H54 (cell line): ENCODE measurements around the gene BIRC6.
"Not testable (repeated sequence)": the region's sequence is repeated elsewhere in the genome, so short reads cannot be mapped to it uniquely, and the experiment has no call there.

ENCODE experiments used
- DNase-seq: peaks from one replicate; pipeline ENCODE4 v3.0.0; 2011; ENCODE audit warnings: low spot score, mixed read lengths; ENCODE audit not compliant: insufficient read length
- FAIRE-seq: peaks from 3 replicates; lab custom pipeline; 2011; peaks lifted over from hg19 to GRCh38; lab: Jason Lieb, UNC
- POLR2A ChIP-seq: IDR thresholded peaks from 2 replicates; pipeline ENCODE4 v1.6.1; 2011; ENCODE audit warnings: low read depth, mild to moderate bottlenecking, low read length

Gene BIRC6

DNA sequence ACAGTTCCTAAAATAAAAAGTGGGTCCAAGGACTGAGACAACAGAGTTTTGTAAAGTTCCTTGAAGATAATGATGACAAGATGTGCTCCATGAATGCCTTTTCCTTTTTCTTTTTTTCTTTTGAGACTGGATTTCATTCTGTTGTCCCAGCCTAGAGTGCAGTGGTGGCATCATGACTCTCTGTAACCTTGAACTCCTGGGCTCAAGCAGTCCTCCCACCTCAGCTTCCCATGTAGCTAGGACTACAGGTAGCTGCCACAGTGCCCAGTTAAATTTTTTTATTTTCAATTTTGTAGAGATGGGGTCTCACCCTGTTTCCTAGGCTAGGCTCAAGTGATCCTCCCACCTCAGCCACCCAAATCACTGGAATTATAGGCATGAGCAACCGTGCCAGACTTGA lies 254.9 kb downstream of the BIRC6 start:
- no peak for FAIRE-seq
- no peak for DNase-seq
- TF ChIP-seq POLR2A = no peak

DNA sequence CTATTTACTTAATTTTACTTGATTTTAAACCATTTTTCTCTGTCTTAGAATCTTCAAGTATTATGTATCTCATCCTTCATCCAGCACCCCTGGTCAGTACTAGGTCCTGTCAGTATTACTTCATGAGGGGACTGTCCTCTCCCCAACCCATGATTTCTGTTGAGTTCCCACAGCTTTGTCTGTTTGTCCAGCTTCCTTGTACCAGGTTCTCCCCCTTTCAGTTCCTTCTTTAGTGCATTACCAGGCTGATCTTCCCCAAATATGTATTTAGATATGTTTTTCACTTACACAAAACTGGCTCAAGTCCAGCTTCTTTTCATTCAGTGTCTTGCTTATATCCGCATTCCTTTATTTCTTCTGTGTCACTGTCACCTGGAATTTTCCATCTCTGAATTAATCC lies 257.3 kb downstream of the BIRC6 start:
- no peak for TF ChIP-seq POLR2A
- FAIRE-seq = no peak

DNA sequence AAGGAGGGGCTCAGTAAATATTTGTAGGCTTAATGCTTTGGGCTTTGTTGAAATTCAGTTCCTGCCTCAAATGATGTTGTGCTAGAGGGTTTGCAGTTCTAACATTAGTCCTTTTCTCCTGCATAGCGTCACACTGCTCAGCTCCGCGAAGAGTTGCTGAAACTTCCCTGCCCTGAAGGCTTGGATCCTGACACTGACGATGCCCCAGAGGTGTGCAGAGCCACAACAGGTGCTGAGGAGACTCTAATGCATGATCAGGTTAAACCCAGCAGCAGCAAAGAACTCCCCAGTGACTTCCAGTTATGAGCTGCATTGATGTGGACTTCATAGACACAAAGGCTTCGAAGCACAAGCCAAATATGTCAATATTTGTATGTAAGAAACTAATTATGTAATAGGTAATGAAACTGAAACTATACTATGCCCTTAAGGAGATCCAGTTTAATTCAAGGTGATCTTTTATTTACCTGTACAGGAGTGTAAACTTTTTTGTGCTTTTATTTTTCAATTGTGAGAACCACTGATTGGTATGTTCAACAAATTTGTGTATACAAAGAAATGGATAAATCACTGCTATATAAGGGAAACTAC lies 260.9 kb downstream of the BIRC6 start:
- FAIRE-seq (no peak), DNase-seq (no peak)
- no peak for TF ChIP-seq POLR2A

More for the DNA sequence above, 257.3 kb downstream of the BIRC6 start:
- DNase-seq = no peak

DNA sequence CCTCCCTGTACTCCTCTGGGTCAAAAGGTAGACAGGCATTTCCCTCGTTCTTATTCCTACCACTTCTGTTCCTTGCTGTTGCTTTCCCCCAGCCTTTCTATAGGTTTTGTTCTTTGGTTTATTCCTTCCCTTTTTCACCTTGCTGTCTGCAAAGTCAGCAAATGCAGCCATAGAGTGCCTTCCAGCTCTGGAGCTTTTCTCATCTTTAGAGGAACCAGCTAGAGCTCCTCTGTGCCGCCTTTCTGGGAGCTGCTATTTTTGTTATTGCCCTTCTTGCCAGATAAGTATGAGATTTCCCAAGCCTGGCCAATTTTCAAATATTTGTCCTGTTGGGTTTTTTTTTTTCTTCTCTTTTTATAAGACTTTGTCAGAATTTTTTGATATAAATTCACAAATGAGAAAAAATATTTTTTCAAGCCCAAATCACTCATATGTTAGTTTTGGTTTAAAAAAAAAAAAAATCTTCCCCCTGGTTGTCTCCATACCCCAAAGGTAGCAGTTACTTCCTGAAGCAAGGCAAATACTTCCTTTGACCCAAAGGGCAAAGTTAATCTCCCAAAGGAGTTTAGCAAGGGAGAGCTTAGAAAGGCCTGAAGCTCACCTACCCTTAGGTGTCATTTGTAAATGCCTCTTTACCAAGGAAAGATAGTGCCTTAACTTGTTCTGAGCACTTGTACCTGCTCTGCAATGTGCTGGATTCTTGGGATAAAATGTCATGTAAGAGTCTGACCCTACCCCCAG lies 265.9 kb downstream of the BIRC6 start:
- DNase-seq (no peak), FAIRE-seq (no peak)

DNA sequence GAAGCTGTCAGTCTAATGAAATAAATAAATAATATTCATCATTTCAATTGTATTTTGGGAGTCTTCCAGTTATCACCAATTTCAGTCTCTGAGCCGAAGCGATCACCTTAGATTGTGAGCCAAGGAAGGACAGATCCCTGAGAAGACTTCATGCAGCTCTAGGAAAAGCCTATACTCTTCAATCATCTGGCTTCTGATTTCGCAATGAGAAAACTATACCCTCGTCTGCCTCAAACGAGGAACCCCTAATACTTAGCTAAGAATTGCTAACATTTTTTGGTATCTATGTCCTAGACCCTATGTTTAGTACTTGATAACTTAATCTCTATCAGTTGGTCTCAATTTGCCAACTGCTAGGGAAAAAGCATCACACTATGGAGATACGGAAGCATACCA lies 266.5 kb downstream of the BIRC6 start:
- no peak for DNase-seq
- FAIRE-seq = no peak
- no peak for TF ChIP-seq POLR2A

More for the DNA sequence above, 265.9 kb downstream of the BIRC6 start:
- no peak for TF ChIP-seq POLR2A

DNA sequence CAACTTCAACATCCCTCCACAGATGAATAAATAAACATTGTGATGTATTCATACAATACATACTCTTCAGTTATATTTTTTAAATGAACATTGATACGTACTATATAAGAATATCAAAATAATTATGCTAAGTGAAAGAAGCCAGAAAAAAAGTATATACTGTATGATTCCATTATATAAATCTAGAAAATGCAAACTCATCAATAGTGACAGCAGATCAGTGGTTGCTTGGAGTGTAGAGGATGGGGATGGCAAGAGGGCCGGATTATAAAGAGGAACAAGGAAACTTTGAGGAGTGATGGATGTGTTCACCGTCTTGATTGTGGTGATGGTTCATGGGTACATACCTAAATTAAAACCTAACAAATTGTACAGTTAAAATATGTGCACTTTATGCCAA lies 268.0 kb downstream of the BIRC6 start:
- FAIRE-seq = no peak

DNA sequence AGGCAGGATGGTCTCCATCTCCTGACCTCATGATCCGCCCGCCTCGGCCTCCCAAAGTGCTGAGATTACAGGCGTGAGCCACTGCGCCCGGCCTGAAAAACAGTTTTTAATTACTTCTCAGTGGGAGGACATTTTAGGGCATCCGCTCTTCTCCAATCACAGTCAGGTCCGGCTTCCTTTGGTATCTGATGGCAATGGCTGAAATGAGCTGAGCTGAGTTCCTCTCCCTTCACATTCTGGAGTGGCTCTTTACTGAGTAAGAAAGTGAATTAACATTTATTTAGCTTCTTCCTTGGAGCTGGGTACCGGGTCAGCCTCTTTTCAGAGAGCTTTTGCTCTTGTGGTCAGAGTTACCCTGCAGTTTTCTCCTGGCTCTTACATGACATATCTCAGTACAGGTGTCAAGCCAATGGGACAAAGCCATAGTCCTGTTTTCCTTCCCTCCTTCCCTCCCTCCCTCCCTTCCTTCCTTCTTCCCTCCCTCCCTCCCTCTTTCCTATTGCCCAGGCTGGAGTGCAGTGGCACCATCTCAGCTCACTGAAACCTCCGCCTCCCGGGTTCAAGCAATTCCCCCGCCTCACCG lies 269.9 kb downstream of the BIRC6 start:
- DNase-seq = no peak

More for the DNA sequence above, 268.0 kb downstream of the BIRC6 start:
- TF ChIP-seq POLR2A = no peak
- DNase-seq = no peak

DNA sequence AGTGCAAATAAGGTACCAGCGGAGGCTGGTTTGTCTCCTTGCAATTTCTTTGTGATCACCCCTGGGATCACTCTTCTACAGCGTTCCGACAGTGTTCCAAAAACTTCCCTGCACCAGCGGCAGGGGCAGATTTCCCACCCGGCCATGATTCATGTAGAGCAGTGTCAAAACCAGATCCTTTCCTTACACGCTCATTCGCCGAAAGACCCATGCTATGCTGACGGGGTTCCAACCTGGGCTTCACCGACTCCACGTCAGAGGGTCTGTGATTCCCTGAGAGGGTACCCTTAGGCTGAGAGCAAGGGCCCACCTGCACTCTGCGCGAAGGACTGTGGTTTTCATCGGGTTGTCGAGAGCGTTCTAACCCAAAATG lies 270.6 kb downstream of the BIRC6 start:
- DNase-seq = no peak
- FAIRE-seq = no peak
- TF ChIP-seq POLR2A = no peak

More for the DNA sequence above, 269.9 kb downstream of the BIRC6 start:
- TF ChIP-seq POLR2A = no peak
- no peak for FAIRE-seq

DNA sequence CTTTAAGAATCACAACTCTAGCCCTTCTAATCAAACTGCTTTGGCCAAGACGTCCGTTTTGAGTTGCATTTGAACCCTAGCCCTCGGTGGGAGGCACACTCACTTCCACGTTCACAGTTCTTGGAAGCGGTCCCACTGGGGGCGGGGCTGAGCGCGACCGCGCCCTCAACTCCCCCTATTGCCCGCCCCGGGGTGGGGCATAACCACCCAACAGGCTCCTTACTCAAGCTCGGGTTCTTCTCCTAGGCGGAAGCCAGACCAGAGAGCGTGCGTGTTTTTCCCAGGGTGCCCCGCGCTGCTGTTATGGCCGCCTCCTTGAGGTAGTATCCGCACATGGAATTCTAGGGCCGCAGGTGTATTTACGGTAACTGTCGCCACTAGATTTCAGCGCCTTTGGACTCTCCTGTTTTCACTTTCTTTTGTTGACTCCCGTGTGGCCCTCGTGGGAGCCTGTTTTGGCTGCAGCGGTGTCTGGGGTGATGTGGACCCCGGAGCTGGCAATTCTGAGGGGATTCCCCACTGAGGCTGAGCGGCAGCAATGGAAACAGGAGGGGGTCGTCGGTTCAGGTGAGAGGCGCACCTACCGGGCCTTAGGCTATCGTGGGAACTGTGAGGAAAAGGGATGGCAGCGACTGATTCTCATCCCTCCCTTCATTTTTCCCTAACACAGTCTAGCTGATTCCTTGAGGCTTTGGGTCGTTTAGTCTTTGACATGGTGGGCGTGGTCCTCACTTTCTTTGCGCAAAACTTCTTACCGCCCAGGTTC lies 271.2 kb downstream of the BIRC6 start, which contains the start of gene TTC27:
Gene TTC27 (plus strand): TSS at position 237 of the 766 bp plus-strand sequence. CDS start 243 bp downstream, at position 480.
- DNase-seq = peak; percentile 93
- peak; percentile 91 for FAIRE-seq
- TF ChIP-seq POLR2A = peak; percentile 55

DNA sequence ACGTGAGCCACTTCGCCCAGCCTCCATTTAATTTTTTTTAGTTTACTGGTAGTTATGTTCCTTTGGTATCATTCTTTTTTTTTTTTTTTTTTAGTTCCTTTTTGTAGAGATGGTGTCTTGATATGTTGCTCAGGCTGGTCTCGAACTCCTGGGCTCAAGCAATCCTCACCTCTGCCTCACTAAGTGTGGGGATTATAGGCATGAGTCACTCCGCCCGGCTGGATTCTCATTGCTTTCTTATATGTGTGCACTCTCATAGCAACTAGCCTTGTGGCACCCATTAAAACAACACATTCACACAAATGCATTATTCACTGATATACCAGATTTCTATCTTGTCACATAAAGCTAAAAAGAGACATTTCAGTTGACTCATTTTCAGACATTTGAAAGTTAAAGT lies 275.3 kb downstream of the BIRC6 start:
- FAIRE-seq (peak; percentile 87), DNase-seq (peak; percentile 47)
- TF ChIP-seq POLR2A = no peak

DNA sequence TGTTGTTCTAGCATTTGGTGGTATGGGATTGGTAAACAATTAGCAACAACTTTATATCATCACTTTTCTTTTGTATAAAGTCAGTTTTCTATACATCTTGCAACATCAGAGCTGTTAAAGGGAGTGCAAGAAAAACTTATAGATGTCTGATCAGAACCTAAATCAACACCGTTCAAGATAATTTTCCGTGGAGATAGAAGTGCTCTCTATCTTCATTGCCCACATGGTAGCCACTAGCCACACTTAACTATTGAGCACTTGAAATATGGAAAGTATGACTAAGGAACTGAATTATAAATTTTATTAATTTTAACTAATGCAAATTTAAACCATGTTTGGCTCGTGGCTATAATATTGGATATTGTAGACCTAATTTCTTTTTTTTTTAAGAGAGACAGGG lies 276.2 kb downstream of the BIRC6 start:
- DNase-seq = no peak
- no peak for TF ChIP-seq POLR2A
- FAIRE-seq = no peak

DNA sequence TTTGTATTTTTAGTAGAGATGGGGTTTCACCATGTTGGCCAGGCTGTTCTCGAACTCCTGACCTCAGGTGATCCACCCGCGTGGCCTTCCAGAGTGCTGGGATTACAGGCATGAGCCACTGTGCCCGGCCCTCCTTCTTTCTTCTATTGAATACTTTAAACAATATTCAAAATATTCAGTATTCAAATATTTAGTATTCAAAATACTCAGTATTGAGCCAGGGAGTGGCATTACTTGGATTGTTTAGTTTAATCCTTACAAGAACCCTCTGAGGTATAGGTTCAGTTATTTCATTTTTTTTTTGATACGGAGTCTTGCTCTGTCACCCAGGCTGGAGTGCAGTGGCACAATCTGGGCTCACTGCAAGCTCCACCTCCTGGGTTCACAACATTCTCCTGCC lies 281.7 kb downstream of the BIRC6 start:
- not testable (repeated sequence) for FAIRE-seq

DNA sequence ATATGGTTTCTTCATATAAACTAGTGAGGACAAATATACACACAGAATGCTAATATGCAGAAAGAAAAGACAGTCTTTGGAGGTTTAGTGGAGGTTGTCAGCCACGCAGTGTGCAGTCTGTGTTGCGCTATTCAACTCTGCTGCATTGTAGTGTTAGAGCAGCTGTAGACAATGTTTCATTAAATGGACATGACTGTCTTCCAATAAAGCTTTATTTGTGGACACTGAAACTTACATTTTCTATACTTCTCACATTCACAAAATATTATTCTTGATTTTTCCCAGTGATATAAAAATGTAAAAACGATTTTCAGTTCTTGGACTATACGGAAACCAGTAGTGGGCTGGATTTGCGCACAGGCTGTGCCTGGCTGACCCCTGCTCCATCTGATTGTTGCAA lies 284.4 kb downstream of the BIRC6 start:
- no peak for FAIRE-seq
- no peak for TF ChIP-seq POLR2A
- DNase-seq = no peak

More for the DNA sequence above, 281.7 kb downstream of the BIRC6 start:
- DNase-seq = not testable (repeated sequence)

DNA sequence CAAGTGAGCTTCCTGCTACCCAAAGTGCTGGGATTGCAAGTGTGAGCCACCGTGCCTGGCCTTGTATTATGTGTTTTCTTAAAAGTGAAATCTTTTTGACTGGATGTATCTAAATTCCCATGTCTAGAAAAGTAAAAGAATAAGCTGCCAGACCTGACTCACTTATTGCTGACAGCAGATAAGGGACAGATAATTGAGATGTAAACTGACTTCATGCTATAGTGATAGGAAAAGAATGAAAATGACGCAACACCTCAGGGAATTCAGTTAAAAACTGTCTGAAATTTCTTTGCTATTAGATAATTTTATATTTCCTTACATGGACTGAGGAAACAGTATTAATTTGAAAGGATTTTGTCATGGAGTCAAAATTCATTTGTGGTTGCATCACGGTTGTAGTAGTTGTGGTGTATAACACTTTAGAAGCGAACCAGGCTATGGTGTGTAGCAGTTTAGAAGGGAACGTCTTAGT lies 290.4 kb downstream of the BIRC6 start:
- no peak for TF ChIP-seq POLR2A
- FAIRE-seq (no peak), DNase-seq (no peak)
